DOHH2 (cell line): Measurements from ENCODE around the gene EHHADH.

ENCODE experiments used
- EZH2phosphoT487 ChIP-seq: fragments of 200-600 bp; sonication (generic); IDR thresholded peaks from 2 replicates; pipeline ENCODE4 v1.6.1; 2017; ENCODE audit warnings: borderline replicate concordance, mild to moderate bottlenecking, antibody characterized with exemption, low read length, moderate library complexity, mixed read lengths
- TF ChIP-seq, protein P1 (sequence below): fragments of 200-600 bp; sonication (generic); IDR thresholded peaks from one replicate; pipeline ENCODE4 v1.5.1; 2014; ENCODE audit warnings: antibody characterized with exemption, mild to moderate bottlenecking, low read depth, low read length; ENCODE audit not compliant: poor library complexity, severe bottlenecking

DNA sequence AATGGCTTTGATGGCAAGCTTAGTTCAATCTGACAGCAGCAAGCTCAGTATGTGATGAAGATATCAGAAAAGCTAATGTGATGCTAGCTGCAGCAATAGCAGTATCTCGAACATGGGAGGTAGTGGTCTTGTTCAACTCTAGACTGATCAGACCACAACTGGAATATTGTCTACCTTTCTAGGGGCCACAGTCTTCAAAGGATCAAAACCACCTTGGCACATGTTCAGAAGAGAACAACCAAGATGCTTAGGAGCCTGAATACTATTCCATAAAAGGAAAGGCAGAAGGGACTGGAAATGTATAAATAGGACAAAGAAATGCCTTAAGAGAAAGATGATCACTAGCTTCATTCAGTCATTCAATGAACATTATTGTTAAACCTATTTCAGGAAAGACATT, 103.3 kb downstream of the EHHADH start:
- TF ChIP-seq, protein P1, sequence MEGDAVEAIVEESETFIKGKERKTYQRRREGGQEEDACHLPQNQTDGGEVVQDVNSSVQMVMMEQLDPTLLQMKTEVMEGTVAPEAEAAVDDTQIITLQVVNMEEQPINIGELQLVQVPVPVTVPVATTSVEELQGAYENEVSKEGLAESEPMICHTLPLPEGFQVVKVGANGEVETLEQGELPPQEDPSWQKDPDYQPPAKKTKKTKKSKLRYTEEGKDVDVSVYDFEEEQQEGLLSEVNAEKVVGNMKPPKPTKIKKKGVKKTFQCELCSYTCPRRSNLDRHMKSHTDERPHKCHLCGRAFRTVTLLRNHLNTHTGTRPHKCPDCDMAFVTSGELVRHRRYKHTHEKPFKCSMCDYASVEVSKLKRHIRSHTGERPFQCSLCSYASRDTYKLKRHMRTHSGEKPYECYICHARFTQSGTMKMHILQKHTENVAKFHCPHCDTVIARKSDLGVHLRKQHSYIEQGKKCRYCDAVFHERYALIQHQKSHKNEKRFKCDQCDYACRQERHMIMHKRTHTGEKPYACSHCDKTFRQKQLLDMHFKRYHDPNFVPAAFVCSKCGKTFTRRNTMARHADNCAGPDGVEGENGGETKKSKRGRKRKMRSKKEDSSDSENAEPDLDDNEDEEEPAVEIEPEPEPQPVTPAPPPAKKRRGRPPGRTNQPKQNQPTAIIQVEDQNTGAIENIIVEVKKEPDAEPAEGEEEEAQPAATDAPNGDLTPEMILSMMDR: no peak
- no peak for TF ChIP-seq EZH2phosphoT487
